Common myeloid progenitor, CD34-positive (primary cell): ENCODE data around the gene CAPS.

ENCODE experiments used
- CTCF ChIA-PET: fragments of 350-600 bp; sonication (Branson Sonifier 250); formaldehyde crosslinking; loops from one replicate; lab custom pipeline; 2021; ENCODE audit warnings: antibody characterized with exemption; lab: Charles Lee
- POLR2A ChIA-PET: fragments of 350-600 bp; sonication (Branson Sonifier 250); formaldehyde crosslinking; loops from one replicate; lab custom pipeline; 2021; ENCODE audit warnings: antibody characterized with exemption; lab: Charles Lee
- DNase-seq, 3 donors: peaks; one replicate each; pipeline versions ENCODE4 v3.0.0 to v3.0.0-alpha.2; 2013
- H3K27ac ChIP-seq, 2 experiments: 1 replicate in 1 of 2; 2 replicates in 1 of 2; pipeline ENCODE4 v1.7.0; 2013; ENCODE audit warnings: inconsistent platforms in 2 of 2, low read length in 2 of 2, mild to moderate bottlenecking in 2 of 2, low read depth in 1 of 2, moderate library complexity in 1 of 2; ENCODE audit not compliant: severe bottlenecking in 2 of 2, insufficient read depth in 1 of 2, poor library complexity in 1 of 2
- H3K27me3 ChIP-seq, 5 experiments: replicated peaks in 2 of 5; 1 replicate in 3 of 5; 2 replicates in 2 of 5; pipeline versions ENCODE4 v1.6.1 to v1.7.0; 2013; ENCODE audit warnings: low read length in 4 of 5, mild to moderate bottlenecking in 2 of 5, moderate library complexity in 2 of 5, inconsistent platforms in 1 of 5; ENCODE audit not compliant: insufficient read depth in 5 of 5, control insufficient read depth in 4 of 5
- H3K36me3 ChIP-seq, 4 experiments: 1 replicate in 2 of 4; 2 replicates in 2 of 4; pipeline versions ENCODE4 v1.6.1 to v1.7.0; 2013; ENCODE audit warnings: low read length in 3 of 4, control low read depth in 1 of 4, mild to moderate bottlenecking in 1 of 4; ENCODE audit not compliant: control insufficient read depth in 4 of 4, insufficient read depth in 4 of 4
- H3K4me1 ChIP-seq, 4 experiments: 1 replicate in 3 of 4; 2 replicates in 1 of 4; pipeline versions ENCODE4 v1.6.1 to v1.7.1; 2013; ENCODE audit warnings: low read length in 3 of 4, mild to moderate bottlenecking in 3 of 4, control low read depth in 1 of 4, inconsistent platforms in 1 of 4, moderate library complexity in 1 of 4; ENCODE audit not compliant: control insufficient read depth in 4 of 4, insufficient read depth in 4 of 4; ENCODE audit errors: control extremely low read depth in 1 of 4
- H3K4me3 ChIP-seq, 7 experiments: 1 replicate in 4 of 7; 2 replicates in 3 of 7; pipeline versions ENCODE4 v1.5.1 to v1.7.0; 2013; ENCODE audit warnings: mild to moderate bottlenecking in 7 of 7, low read length in 6 of 7, moderate library complexity in 6 of 7, inconsistent platforms in 2 of 7, low read depth in 2 of 7, control low read depth in 1 of 7; ENCODE audit not compliant: insufficient read depth in 4 of 7, control insufficient read depth in 1 of 7; ENCODE audit errors: extremely low read depth in 1 of 7
- H3K9me3 ChIP-seq, 5 experiments: 1 replicate in 4 of 5; 2 replicates in 1 of 5; pipeline versions ENCODE4 v1.6.1 to v1.7.1; 2013; ENCODE audit warnings: low read length in 4 of 5, mild to moderate bottlenecking in 2 of 5, inconsistent platforms in 1 of 5, low read depth in 1 of 5, moderate library complexity in 1 of 5; ENCODE audit not compliant: control insufficient read depth in 4 of 5, insufficient read depth in 2 of 5; ENCODE audit errors: control extremely low read depth in 1 of 5
- WGBS: methylation state at CpG from one replicate; pipeline ENCODE4 v1.1.5; 2013; ENCODE audit not compliant: insufficient coverage; 5-methylcytosine and 5-hydroxymethylcytosine counted together

Gene CAPS

GRCh38 chr19:5911366-5911765 is 2.7 kb upstream of the CAPS start:
- 100% methylated on average over 1 of the region's 1 CpG for WGBS
- no peaks in the 10 kb centered on the region for H3K9me3 ChIP-seq
- no peaks in the 10 kb centered on the region for H3K4me1 ChIP-seq
- H3K27me3 ChIP-seq = no peaks in the 10 kb centered on the region
- no peak overlapping the region for H3K4me3 ChIP-seq
- peaks cover 6 to 38% (median 24%) of the 10 kb centered on the region in 4 experiments for H3K36me3 ChIP-seq
- DNase-seq = no peak
- ChIA-PET POLR2A (no interaction called here), CTCF (no interaction called here)
- H3K27ac ChIP-seq = no peak overlapping the region

- ChIA-PET POLR2A (no interaction called here), CTCF (interaction anchor here (0.6 kb wide), 1 partner anchor 243 kb away, joined by 3 read pairs; no protein-coding TSS in a partner anchor)
- 95% methylated on average over 19 of the region's 22 CpGs for WGBS
- no peaks in the 10 kb centered on the region for H3K9me3 ChIP-seq
- no peak for DNase-seq
- H3K4me3 ChIP-seq = no peak overlapping the region
- no peaks in the 10 kb centered on the region for H3K27me3 ChIP-seq
- no peaks in the 10 kb centered on the region for H3K4me1 ChIP-seq
- H3K27ac ChIP-seq = no peak overlapping the region
- peaks cover 8 to 58% (median 48%) of the 10 kb centered on the region in 4 experiments for H3K36me3 ChIP-seq
These were observed 312 bp downstream of the CAPS start for GRCh38 chr19:5914358-5914774.

- no peak overlapping the region for H3K27ac ChIP-seq
- peaks cover 8 to 58% (median 48%) of the 10 kb centered on the region in 4 experiments for H3K36me3 ChIP-seq
These were observed 1.1 kb downstream of the CAPS start for GRCh38 chr19:5914946-5915781.

GRCh38 chr19:5915782-5916165 is 1.7 kb downstream of the CAPS start:
- CTCF ChIA-PET = no interaction called here
- no peak overlapping the region for H3K27ac ChIP-seq
- DNase-seq = no peak
- H3K4me3 ChIP-seq = no peak overlapping the region
- H3K4me1 ChIP-seq = no peaks in the 10 kb centered on the region
- H3K36me3 ChIP-seq = peaks cover 8 to 62% (median 49%) of the 10 kb centered on the region in 4 experiments
- no peaks in the 10 kb centered on the region for H3K9me3 ChIP-seq
- POLR2A ChIA-PET = no interaction called here
- no peaks in the 10 kb centered on the region for H3K27me3 ChIP-seq
- whole genome bisulfite sequencing = 90% methylated on average over 2 of the region's 11 CpGs

More at GRCh38 chr19:5914946-5915781, 1.1 kb downstream of the CAPS start:
- ChIA-PET CTCF (no interaction called here), POLR2A (no interaction called here)
- H3K4me1 ChIP-seq = no peaks in the 10 kb centered on the region
- WGBS = 96% methylated on average over 23 of the region's 42 CpGs
- no peak overlapping the region for H3K4me3 ChIP-seq
- H3K9me3 ChIP-seq = no peaks in the 10 kb centered on the region
- no peaks in the 10 kb centered on the region for H3K27me3 ChIP-seq
- DNase-seq = no peak

- ChIA-PET POLR2A (no interaction called here), CTCF (no interaction called here)
- no peaks in the 10 kb centered on the region for H3K9me3 ChIP-seq
- H3K27ac ChIP-seq = no peak overlapping the region
- H3K36me3 ChIP-seq = peaks cover 8 to 66% (median 50%) of the 10 kb centered on the region in 4 experiments
- H3K27me3 ChIP-seq = no peaks in the 10 kb centered on the region
- H3K4me1 ChIP-seq = no peaks in the 10 kb centered on the region
- 91% methylated on average over 14 of the region's 14 CpGs for WGBS
- no peak overlapping the region for H3K4me3 ChIP-seq
- no peak for DNase-seq
These were observed 2.2 kb downstream of the CAPS start for GRCh38 chr19:5916181-5916708.

GRCh38 chr19:5917431-5918107 is 3.5 kb downstream of the CAPS start:
- H3K27ac ChIP-seq = no peak overlapping the region
- no peaks in the 10 kb centered on the region for H3K9me3 ChIP-seq
- 98% methylated on average over 29 of the region's 36 CpGs for whole genome bisulfite sequencing
- no peak for DNase-seq
- H3K4me3 ChIP-seq = no peak overlapping the region
- H3K27me3 ChIP-seq = no peaks in the 10 kb centered on the region
- POLR2A ChIA-PET = no interaction called here
- H3K36me3 ChIP-seq = peaks cover 8 to 79% (median 61%) of the 10 kb centered on the region in 4 experiments
- H3K4me1 ChIP-seq = no peaks in the 10 kb centered on the region
- CTCF ChIA-PET = interaction anchor here (1.3 kb wide), 1 partner anchor 51 kb away, joined by 3 read pairs; no protein-coding TSS in a partner anchor
